H1 (cell line): Measurements from ENCODE around the gene ANKLE1. TPM values are rescaled to one million over a fixed set of nuclear protein-coding genes. Genes with fewer than 3 reads are reported as not detected.

Source experiments
- FOSL1 ChIP-seq: IDR thresholded peaks from 2 replicates; pipeline ENCODE4 v1.6.1; 2011; ENCODE audit warnings: mild to moderate bottlenecking, low read depth, low read length, moderate library complexity; ENCODE audit not compliant: insufficient read depth
- RXRA ChIP-seq: IDR thresholded peaks from 2 replicates; pipeline ENCODE4 v1.6.1; 2011; ENCODE audit warnings: low read depth, mild to moderate bottlenecking, low read length, moderate library complexity; ENCODE audit not compliant: insufficient read depth
- SP4 ChIP-seq: IDR thresholded peaks from 2 replicates; pipeline ENCODE4 v1.6.1; 2012; ENCODE audit warnings: low read length, inconsistent platforms
- TCF12 ChIP-seq: IDR thresholded peaks from 2 replicates; pipeline ENCODE4 v1.6.1; 2011; ENCODE audit warnings: low read depth, mild to moderate bottlenecking, low read length
- polyA plus RNA-seq, 7 experiments: library from polyadenylated mRNA; depleted of rRNA in 3 of 7; stranded (reverse) in 5 of 7; unstranded in 2 of 7; fragments of >200 nt in 5 of 7; fragments of 200-250 nt in 2 of 7; gene quantifications; 1 replicate in 5 of 7; 2 replicates in 1 of 7; 4 replicates in 1 of 7; pipeline versions ENCODE4 v1.2.1 to v1.2.3, GENCODE V29; 2011 to 2013; ENCODE audit warnings: missing spikeins in 2 of 7, mixed read lengths in 2 of 7
- total RNA-seq: library from RNA; stranded (reverse); fragmentation: NEBNext Ultra II Directional; extraction: Animal tissue kit (Norgen Biotek cat#: 25700); gene quantifications from 2 replicates; pipeline ENCODE4 v1.2.1, GENCODE V29; 2021

Gene ANKLE1
- total and polyA plus RNA-seq, 2 of the 8 experiments (the other 6 are each of a cell fraction or from before 2014, with no cell fraction given): 6.1 to 9.6 TPM

DNA sequence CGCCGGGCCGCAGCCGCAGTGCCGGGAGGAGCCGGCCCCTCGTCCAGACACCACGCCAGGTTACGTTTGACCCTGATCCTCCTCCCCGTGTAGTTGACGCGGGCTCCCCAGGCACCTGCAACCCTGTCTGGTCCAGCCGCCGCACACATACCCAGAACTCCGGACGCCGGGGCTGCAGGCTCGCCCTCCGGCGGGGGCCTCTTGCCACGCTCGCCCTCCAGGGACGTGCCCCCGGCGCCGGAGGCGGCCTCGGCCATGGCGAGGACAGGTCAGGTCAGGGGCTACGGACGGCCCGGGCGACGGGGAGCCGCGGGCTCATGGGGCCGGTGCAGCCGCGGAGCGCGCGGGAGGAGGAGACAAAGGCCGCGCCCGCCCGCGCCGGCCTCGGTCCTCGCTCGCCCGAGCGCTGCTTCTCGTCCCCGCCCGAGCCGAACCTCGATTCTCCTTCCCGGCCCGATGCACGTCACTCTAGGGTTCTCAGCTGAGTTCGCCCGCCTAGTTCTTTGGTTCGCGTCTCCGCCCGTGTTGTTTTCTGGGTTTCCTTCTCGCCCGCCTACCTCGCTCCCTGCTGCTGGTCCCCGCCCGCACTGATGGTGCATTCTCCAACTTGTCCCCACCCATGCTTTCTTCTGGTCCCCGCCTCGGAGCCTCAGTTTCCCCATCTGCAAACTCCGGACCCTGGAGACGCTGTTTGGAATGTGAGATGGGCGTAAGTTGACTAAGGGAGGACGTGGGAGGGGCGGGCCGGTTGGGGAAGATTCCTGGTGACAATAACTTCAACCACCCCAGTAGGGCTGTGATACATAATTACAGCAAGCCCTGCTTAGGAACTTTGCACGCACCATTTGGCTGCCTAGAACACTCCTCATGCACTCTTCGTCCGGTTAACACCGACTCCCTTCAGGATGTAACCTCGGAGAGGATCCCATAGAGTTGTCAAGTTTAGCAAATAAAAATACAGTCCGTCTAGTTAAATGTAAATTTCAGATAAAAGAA lies 53.0 kb downstream of the ANKLE1 start, which contains the start of gene ANO8 (continued):
- TF ChIP-seq RXRA: no peak
- TF ChIP-seq FOSL1: no peak
- no peak for TF ChIP-seq TCF12
- TF ChIP-seq SP4: no peak
